Measurements from ENCODE around the gene GRIP1. TPM values are rescaled to one million over a fixed set of nuclear protein-coding genes. Genes with fewer than 3 reads are reported as not detected.

The GRIP1 gene
- polyA plus RNA-seq, 3 donors from 2014 or later = 0.31 to 1.7 TPM; not detected in 1

GRCh38 chr12:66548338-66549049, 130.4 kb downstream of the GRIP1 start:
- H3K27me3 Mint-ChIP-seq (ENCODE audit: low read depth in 3 of 3) = peaks cover 0 to 3% (median 2%) of the 10 kb centered on the region in 3 donors
- H3K4me3 Mint-ChIP-seq = no peak overlapping the region
- H3K36me3 Mint-ChIP-seq = no peaks in the 10 kb centered on the region
- no peak overlapping the region for H3K27ac Mint-ChIP-seq
- no peaks in the 10 kb centered on the region for H3K9me3 Mint-ChIP-seq
- H3K4me1 Mint-ChIP-seq = no peaks in the 10 kb centered on the region
- no peak for DNase-seq

GRCh38 chr12:66541426-66541825, 137.4 kb downstream of the GRIP1 start:
- H3K9me3 Mint-ChIP-seq = no peaks in the 10 kb centered on the region
- H3K4me3 Mint-ChIP-seq = no peak overlapping the region
- no peaks in the 10 kb centered on the region for H3K4me1 Mint-ChIP-seq
- H3K27me3 Mint-ChIP-seq (ENCODE audit: low read depth in 3 of 3) = peaks cover 0 to 2% (median 0%) of the 10 kb centered on the region in 3 donors
- H3K36me3 Mint-ChIP-seq = no peaks in the 10 kb centered on the region
- no peak for DNase-seq
- no peak overlapping the region for H3K27ac Mint-ChIP-seq

- Mint-ChIP-seq H3K27me3 (ENCODE audit: low read depth in 3 of 3) (peaks cover 0 to 2% (median 0%) of the 10 kb centered on the region in 3 donors), H3K27ac (no peak overlapping the region), H3K4me3 (no peak overlapping the region), H3K9me3 (no peaks in the 10 kb centered on the region), H3K4me1 (no peaks in the 10 kb centered on the region), H3K36me3 (no peaks in the 10 kb centered on the region)
- no peak for DNase-seq
Observed at GRCh38 chr12:66539431-66539830, 139.4 kb downstream of the GRIP1 start.

- DNase-seq = no peak
- Mint-ChIP-seq H3K4me1 (no peaks in the 10 kb centered on the region), H3K27me3 (ENCODE audit: low read depth in 3 of 3) (peaks cover 0 to 2% (median 0%) of the 10 kb centered on the region in 3 donors), H3K9me3 (no peaks in the 10 kb centered on the region), H3K27ac (no peak overlapping the region), H3K36me3 (no peaks in the 10 kb centered on the region), H3K4me3 (no peak overlapping the region)
Observed at GRCh38 chr12:66538970-66539369, 139.9 kb downstream of the GRIP1 start.

- Mint-ChIP-seq H3K27ac (no peak overlapping the region), H3K4me3 (no peak overlapping the region), H3K9me3 (no peaks in the 10 kb centered on the region), H3K4me1 (no peaks in the 10 kb centered on the region), H3K36me3 (no peaks in the 10 kb centered on the region), H3K27me3 (ENCODE audit: low read depth in 3 of 3) (peaks cover 0 to 2% (median 0%) of the 10 kb centered on the region in 3 donors)
- DNase-seq = no peak
Observed at GRCh38 chr12:66537876-66538275, 141.0 kb downstream of the GRIP1 start.

- Mint-ChIP-seq H3K27ac (no peak overlapping the region), H3K9me3 (no peaks in the 10 kb centered on the region), H3K4me3 (no peak overlapping the region), H3K27me3 (ENCODE audit: low read depth in 3 of 3) (no peaks in the 10 kb centered on the region), H3K36me3 (no peaks in the 10 kb centered on the region), H3K4me1 (no peaks in the 10 kb centered on the region)
- no peak for DNase-seq
Observed at GRCh38 chr12:66533767-66534166, 145.1 kb downstream of the GRIP1 start.

- no peaks in the 10 kb centered on the region for H3K4me1 Mint-ChIP-seq
- H3K9me3 Mint-ChIP-seq = peaks cover 0 to 4% (median under 1%) of the 10 kb centered on the region in 6 donors
- H3K27me3 Mint-ChIP-seq (ENCODE audit: low read depth in 3 of 3) = peaks cover 0 to 2% (median 0%) of the 10 kb centered on the region in 3 donors
- no peak for DNase-seq
- no peak overlapping the region for H3K27ac Mint-ChIP-seq
- H3K4me3 Mint-ChIP-seq = no peak overlapping the region
- no peaks in the 10 kb centered on the region for H3K36me3 Mint-ChIP-seq
Observed at GRCh38 chr12:66531766-66532165, 147.1 kb downstream of the GRIP1 start.

GRCh38 chr12:66529934-66530333, 148.9 kb downstream of the GRIP1 start:
- Mint-ChIP-seq H3K36me3 (no peaks in the 10 kb centered on the region), H3K27me3 (ENCODE audit: low read depth in 3 of 3) (peaks cover 0 to 2% (median 0%) of the 10 kb centered on the region in 3 donors)

GRCh38 chr12:66516561-66516960, 162.3 kb downstream of the GRIP1 start:
- H3K4me1 Mint-ChIP-seq = no peaks in the 10 kb centered on the region
- H3K9me3 Mint-ChIP-seq = no peaks in the 10 kb centered on the region
- H3K27ac Mint-ChIP-seq = no peak overlapping the region
- no peak overlapping the region for H3K4me3 Mint-ChIP-seq
- no peak for DNase-seq
- H3K27me3 Mint-ChIP-seq (ENCODE audit: low read depth in 3 of 3) = peaks cover 2 to 8% (median 2%) of the 10 kb centered on the region in 3 donors
- H3K36me3 Mint-ChIP-seq = no peaks in the 10 kb centered on the region

More at GRCh38 chr12:66529934-66530333, 148.9 kb downstream of the GRIP1 start:
- Mint-ChIP-seq H3K4me1 (no peaks in the 10 kb centered on the region), H3K4me3 (no peak overlapping the region), H3K9me3 (peaks cover 0 to 5% (median 2%) of the 10 kb centered on the region in 6 donors), H3K27ac (no peak overlapping the region)
- no peak for DNase-seq

- Mint-ChIP-seq H3K9me3 (no peaks in the 10 kb centered on the region), H3K36me3 (no peaks in the 10 kb centered on the region), H3K4me3 (no peak overlapping the region), H3K4me1 (no peaks in the 10 kb centered on the region), H3K27ac (no peak overlapping the region), H3K27me3 (ENCODE audit: low read depth in 3 of 3) (peaks cover 0 to 10% (median 2%) of the 10 kb centered on the region in 3 donors)
- DNase-seq = no peak
Observed at GRCh38 chr12:66516133-66516532, 162.7 kb downstream of the GRIP1 start.

GRCh38 chr12:66514581-66514980, 164.3 kb downstream of the GRIP1 start:
- no peaks in the 10 kb centered on the region for H3K4me1 Mint-ChIP-seq
- no peaks in the 10 kb centered on the region for H3K9me3 Mint-ChIP-seq
- DNase-seq = no peak
- no peak overlapping the region for H3K27ac Mint-ChIP-seq
- H3K36me3 Mint-ChIP-seq = no peaks in the 10 kb centered on the region
- peaks cover 0 to 10% (median 2%) of the 10 kb centered on the region in 3 donors for H3K27me3 Mint-ChIP-seq (ENCODE audit: low read depth in 3 of 3)
- no peak overlapping the region for H3K4me3 Mint-ChIP-seq

- H3K27me3 Mint-ChIP-seq (ENCODE audit: low read depth in 3 of 3) = peaks cover 0 to 4% (median 2%) of the 10 kb centered on the region in 3 donors
- H3K4me1 Mint-ChIP-seq = no peaks in the 10 kb centered on the region
- H3K9me3 Mint-ChIP-seq = no peaks in the 10 kb centered on the region
- no peak overlapping the region for H3K27ac Mint-ChIP-seq
- DNase-seq = no peak
- no peaks in the 10 kb centered on the region for H3K36me3 Mint-ChIP-seq
- no peak overlapping the region for H3K4me3 Mint-ChIP-seq
Observed at GRCh38 chr12:66508025-66508424, 170.9 kb downstream of the GRIP1 start.

GRCh38 chr12:66503746-66504145, 175.1 kb downstream of the GRIP1 start:
- no peak overlapping the region for H3K27ac Mint-ChIP-seq
- no peaks in the 10 kb centered on the region for H3K9me3 Mint-ChIP-seq
- DNase-seq = no peak
- no peak overlapping the region for H3K4me3 Mint-ChIP-seq
- no peaks in the 10 kb centered on the region for H3K36me3 Mint-ChIP-seq
- peaks cover 0 to 8% (median 3%) of the 10 kb centered on the region in 3 donors for H3K27me3 Mint-ChIP-seq (ENCODE audit: low read depth in 3 of 3)
- H3K4me1 Mint-ChIP-seq = no peaks in the 10 kb centered on the region

- no peaks in the 10 kb centered on the region for H3K4me1 Mint-ChIP-seq
- no peak for DNase-seq
- no peaks in the 10 kb centered on the region for H3K9me3 Mint-ChIP-seq
- H3K27ac Mint-ChIP-seq = no peak overlapping the region
- H3K27me3 Mint-ChIP-seq (ENCODE audit: low read depth in 3 of 3) = peaks cover 0 to 8% (median 3%) of the 10 kb centered on the region in 3 donors
- H3K4me3 Mint-ChIP-seq = no peak overlapping the region
- H3K36me3 Mint-ChIP-seq = no peaks in the 10 kb centered on the region
Observed at GRCh38 chr12:66502911-66503310, 176.0 kb downstream of the GRIP1 start.

- no peak overlapping the region for H3K4me3 Mint-ChIP-seq
- H3K9me3 Mint-ChIP-seq = no peaks in the 10 kb centered on the region
- no peaks in the 10 kb centered on the region for H3K4me1 Mint-ChIP-seq
- H3K27me3 Mint-ChIP-seq (ENCODE audit: low read depth in 3 of 3) = peaks cover 0 to 6% (median 5%) of the 10 kb centered on the region in 3 donors
- no peak for DNase-seq
- no peak overlapping the region for H3K27ac Mint-ChIP-seq
- no peaks in the 10 kb centered on the region for H3K36me3 Mint-ChIP-seq
Observed at GRCh38 chr12:66500841-66501240, 178.0 kb downstream of the GRIP1 start.

All from immature natural killer cell (primary cell).